LHCN-M2 (cell line): ENCODE data around the gene RNF130. TPM values are rescaled to one million over a fixed set of nuclear protein-coding genes. Genes with fewer than 3 reads are reported as not detected.
"Not testable (repeated sequence)": the region's sequence is repeated elsewhere in the genome, so short reads cannot be mapped to it uniquely, and the experiment has no call there.

Experiments used
- DNase-seq: peaks from one replicate; pipeline ENCODE4 v3.0.0-alpha.2; 2012; ENCODE audit warnings: low read depth
- total RNA-seq: library from RNA; depleted of rRNA; stranded (reverse); fragments of >200 nt; gene quantifications from 2 replicates; pipeline ENCODE4 v1.2.3, GENCODE V29; 2014

The RNF130 gene
- total RNA-seq, 1 experiment from 2014 or later, result 30.0 TPM

DNA sequence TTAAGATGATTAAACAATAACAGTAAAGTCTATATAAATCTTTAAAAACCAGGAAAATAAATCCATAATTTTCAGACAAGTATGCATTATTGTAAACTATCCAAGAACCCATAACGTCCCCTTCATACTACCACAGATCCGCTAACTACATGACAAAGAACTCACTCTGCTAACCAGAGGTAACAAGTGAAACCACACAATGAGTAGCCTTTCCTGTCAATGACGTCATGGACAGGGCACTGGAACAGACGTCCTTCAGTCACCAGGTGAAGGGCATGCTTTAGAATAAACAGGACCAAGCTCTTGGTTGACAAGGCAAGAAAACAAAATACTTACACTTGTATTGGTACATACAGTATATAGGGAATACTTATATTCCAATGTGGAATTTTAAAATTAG is 45.2 kb downstream of the RNF130 start:
- peak; percentile 59 for DNase-seq

DNA sequence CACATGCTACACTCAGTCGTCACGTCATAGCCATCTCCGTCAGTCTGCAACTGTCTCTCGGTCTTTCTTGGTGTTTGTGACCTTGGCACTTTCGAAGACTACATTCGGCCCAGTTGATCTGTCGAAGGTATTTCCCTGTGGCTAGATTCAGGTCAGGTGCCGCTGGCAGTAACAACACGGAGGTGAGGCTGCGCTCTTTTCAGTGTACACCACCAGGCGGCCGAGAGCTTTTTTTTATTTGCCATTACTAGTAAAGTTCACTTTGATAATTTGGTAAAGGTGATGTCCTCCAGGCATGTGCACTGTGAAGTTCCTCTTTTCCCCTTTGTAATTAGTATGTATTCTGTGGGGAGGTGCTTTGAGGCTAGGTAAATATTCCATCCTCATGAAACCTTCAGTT is 49.7 kb downstream of the RNF130 start:
- no peak for DNase-seq

DNA sequence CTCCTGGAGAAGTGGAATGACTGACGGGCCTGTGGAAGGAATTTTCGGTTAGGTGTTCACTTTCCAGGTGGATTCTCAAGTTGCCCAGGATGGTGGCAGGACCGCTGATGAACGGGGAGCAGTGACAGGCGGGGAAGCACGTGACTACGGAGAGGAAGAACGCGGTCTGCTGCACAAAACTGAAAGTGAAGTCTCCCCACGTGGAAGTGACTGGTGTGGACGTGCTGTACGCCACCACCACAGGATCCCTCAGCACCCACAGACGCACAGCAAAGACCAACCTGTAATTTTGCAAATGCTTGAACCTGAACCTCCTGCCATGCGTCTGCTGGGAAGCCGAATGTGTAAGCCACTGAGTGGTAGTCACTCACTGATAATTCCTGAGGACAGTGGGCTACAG is 51.4 kb downstream of the RNF130 start:
- DNase-seq, result no peak

DNA sequence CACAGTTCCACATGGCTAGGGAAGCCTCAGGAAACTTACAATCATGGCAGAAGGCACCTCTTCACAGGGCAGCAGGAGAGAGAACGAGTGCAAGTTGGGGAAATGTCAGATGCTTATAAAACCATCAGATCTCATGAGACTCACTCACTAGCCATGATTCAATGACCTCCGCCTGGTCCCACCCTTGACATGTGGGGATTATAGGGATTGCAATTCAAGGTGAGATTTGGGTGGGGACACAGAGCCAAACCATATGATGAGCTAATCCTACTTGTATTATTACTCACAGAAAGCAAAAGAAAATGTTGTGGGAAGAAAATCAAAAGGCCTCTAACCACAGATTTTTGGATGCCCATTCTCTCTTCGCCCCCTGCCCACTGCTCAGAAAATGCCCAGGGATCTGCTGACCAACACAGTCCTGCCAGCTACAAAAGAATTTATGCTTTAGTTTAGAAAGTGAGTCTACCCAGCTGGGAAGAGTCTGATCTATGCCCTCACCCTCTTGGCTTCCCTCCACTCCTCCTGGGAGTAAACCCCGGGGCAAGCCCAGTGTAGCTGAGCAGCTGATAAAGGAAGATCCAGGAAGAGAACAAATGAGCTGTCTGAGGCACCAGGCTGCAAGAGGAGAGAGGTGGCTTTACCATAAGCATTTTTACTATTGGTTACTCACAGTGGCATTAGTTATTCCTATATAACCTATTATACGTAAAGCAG is 53.1 kb downstream of the RNF130 start:
- no peak for DNase-seq

DNA sequence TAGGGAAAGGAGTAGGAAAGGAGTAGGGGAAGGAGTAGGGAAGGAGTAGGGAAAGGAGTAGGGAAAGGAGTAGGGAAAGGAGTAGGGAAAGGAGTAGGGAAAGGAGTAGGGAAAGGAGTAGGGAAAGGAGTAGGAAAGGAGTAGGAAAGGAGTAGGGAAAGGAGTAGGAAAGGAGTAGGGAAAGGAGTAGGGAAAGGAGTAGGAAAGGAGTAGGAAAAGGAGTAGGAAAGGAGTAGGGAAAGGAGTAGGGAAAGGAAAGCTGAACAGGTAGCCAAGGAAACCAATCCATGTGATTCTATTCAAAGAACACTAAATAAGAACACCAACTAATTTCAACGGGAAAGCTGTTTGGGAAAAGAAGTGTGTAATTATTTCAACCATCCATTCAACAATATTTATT is 56.0 kb downstream of the RNF130 start:
- not testable (repeated sequence) for DNase-seq

DNA sequence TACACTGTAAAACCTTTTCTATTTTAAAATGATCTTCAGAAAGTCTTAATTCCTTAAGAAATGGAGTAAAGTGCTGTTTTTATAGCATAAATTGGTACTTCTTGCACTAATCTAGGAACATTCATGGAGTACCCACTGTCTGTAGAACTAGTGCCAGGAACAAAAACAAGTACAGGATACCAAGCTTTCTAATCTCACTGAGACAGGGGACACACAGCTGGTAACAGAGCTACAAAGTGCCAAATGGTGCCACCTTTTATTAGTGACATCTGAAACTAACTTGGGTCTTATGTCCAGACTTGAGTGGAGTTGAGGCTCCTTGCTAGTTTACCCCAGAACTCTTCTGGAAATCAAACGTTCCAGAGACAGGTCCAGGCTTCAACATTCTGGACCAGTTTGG is 57.9 kb downstream of the RNF130 start:
- DNase-seq, result no peak

DNA sequence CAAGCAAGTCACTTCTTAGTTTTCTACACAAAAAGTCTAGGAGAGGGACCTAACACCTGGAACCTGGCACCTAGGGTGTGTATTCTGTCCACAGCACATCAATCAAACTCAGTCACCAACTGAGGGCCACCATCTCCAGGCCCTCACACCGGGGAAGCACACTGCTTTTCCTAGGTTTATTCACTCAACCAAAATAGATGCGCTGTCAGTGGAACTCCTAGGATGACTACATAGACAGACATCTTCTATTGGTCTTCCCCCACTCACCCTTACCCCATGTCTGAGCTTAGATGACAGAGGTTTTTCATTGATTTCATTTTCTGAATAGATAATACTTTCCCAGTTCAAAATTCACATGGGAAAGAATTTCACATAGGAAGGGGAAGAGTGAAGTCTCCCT is 59.2 kb downstream of the RNF130 start:
- DNase-seq, result no peak

DNA sequence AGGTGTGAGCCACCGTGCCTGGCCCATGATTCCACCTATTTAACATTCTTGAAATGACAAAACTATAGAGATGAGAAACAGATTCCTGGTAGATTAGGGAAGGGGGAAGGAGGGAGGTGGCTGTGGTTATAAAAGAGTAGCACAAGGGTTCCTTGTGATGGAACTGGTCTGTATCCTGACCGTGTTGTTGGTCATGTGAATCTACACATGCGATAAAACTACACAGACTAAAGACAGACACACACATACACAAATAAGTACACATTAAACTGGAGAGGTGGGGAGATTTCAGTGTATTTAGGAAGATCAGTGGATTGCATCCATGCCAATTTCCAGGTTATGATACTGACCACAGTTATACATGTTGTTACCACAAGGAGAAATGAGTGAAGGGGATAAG is 60.9 kb downstream of the RNF130 start:
- DNase-seq, result no peak

DNA sequence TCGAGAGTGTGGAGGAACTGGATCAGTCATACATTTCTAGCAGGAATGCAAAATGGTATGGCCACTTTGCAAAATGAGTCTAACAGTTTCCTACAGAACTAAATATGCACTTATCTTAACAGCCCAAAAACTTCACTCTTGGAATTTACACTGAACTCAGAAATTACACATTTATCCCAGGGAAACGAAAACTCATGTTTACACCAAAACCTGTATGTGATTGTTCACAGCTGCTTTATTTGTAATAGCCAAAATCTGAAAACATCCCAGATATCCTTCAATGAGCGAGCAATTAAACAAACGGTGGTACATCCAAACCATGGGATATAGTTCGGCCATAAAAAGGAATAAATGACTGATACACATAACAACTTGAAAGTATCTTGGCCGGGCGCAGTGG is 62.0 kb downstream of the RNF130 start:
- no peak for DNase-seq

DNA sequence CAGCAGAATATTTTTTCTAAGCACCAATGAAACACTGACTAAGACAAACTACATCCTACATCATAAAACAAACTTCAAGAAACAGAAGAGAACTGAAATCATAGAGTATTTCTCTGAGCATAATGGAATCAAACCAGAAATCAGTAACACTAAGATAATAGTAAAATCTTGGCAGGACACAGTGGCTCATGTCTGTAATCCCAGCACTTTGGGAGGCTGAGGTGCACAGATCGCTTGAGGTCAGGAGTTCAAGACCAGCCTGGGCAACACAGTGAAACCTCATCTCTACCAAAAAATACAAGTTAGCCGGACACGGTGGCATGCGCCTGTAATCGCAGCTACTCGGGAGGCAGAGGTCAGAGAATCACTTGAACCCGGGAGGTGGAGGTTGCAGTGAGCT is 63.1 kb downstream of the RNF130 start:
- DNase-seq, result no peak

DNA sequence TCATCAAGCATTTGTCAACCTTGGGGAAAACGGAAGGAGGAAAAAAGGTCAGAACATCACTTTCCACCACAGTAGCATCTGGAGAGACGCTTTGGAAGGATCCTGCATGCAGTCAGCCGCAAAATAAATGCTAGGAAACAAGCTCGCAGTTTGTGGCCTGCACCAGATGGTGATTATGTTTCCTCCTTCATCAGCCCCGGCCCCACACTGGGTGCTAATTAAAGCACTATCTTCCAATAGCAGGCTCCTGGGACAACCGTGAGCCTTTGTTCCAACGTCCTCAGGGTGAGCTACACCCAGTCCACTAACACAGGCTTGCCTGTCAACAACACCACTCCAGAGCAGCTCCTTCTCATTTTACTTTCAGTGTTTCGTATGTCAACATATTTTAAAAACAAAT is 64.0 kb downstream of the RNF130 start:
- no peak for DNase-seq

DNA sequence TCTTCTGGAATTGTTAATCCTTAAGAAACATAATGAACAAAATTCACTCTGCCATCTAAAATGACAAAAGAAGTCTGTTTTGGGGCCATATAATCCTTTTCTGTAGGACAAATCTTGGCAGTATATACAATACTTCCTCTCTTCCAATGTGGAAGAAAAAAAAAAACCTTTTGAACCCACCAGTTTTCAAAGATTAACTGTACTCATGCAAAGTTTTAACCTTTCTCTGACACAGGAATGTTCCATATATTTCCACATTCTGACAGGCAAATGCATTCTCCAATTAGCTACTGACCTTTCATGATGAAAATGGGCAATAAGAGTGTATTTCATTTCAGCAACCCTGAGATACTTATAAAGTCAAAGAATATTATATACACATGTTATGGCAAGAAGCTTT is 65.4 kb downstream of the RNF130 start:
- no peak for DNase-seq

DNA sequence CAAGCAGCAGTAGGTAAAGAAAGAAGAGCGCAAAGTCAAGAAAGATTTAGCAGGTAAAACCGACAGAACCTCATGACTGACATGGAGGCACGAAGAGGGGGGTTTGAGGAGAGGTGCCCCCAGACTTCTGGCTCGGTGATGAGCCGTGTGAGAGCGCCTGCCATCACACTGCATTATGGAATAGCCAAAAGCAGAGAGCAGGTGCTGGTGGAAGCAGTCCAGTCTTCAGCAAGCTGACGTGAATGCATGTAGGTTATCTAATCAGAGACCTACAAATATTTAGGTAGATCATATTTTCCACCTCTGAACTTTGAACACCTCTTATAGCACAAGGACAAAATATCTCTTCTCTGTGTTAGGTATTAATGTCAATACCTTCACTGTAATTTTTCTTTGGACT is 68.4 kb downstream of the RNF130 start:
- DNase-seq, result no peak

DNA sequence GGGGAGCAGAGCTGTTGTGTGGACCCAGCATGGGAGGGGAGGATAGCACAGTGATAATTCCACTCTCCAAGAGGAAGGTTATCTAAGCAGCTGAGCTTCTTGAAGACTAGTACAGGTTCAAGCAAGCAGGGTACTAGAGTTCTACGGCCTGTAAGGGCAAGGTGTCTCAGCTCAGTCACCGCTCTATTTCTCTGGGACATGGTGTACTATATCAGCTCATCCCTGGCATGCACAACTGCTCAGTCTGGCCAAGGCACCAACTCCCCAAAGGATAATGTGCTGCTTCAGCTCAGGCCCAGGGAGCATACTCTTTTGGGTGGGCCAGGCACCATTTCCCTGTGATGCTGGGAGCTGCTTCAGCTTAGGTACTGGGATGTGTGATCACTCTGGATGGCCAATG is 69.8 kb downstream of the RNF130 start:
- DNase-seq, result no peak

DNA sequence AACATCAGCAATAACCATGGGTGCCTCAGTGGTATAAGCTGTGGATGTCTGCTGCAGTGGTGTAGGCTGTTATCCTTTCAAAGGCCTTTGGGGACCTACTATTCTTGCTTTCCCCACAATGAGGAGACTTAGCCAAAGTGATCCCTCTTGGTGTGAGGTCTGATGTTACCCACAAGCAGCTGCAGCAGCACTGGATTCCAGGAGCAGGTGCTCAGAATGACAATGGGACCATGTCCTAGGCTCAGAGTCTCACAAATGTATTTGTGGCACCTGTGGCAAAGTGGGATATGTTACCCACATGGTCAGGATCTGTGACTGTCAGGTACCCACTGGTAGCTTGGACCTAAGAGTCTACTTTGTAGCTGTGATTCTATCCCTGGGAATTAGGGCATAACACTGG is 70.4 kb downstream of the RNF130 start:
- no peak for DNase-seq

DNA sequence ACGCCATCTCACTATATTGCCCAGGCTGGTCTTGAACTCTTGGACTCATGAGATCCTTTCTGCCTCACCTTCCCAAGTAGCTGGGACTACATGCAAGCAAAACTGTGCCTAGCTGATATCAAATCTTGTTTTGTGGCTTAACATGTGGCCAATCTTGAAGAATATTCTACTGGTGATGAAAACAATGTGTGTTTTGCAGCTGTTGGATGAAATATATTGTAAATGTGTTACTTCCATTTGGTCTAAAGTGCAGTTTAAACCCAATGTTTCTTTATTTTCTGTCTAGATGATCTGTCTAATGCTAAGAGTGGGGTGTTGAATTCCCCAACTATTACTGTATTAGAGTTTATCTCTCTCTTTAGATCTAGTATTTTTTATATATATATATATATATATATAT is 73.1 kb downstream of the RNF130 start:
- no peak for DNase-seq

DNA sequence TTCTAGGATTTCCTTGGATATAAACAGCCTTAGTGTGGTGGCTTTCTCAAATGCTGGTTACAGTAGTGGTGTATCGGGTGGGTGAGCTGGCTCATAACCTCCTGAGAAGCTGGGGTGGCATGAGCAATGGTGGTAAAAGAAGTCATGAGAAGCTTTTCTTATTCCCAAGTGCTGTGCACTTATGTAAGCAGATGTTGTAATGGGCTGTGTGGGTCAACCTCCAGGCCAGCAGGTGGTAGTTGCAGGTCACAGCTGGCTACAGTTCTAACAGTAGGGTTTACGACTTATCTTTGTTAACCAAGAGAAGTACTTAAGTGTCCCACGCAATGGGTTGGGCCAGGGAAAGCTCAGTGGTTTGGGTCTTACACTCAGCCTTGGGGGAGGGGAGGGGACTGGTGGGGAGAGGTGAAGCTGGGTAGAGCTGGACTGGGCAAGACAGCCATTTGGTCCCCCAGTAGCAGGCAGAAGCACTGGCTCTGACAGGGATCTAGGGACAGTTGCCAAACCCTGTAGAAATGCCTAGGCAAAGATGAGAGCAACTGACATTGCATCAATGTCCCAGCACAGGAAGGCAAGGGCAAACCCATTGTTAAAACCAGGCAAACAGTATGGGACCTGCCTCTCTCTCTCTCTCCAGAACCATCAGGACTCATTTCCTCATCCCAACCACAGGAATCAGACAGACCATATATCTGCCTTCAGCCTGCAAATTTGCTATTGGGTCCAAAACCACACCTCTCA is 76.8 kb downstream of the RNF130 start:
- DNase-seq, result no peak

DNA sequence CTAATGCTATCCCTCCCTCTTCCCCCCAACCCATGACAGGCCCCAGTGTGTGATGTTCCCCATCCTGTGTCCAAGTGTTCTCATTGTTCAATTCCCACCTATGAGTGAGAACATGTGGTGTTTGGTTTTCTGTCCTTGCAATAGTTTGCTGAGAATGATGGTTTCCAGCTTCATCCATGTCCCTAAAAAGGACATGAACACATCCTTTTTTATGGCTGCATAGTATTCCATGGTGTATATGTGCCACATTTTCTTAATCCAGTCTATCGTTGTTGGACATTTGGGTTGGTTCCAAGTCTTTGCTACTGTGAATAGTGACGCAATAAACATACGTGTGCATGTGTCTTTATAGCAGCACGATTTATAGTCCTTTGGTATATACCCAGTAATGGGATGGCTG is 78.7 kb downstream of the RNF130 start:
- not testable (repeated sequence) for DNase-seq

DNA sequence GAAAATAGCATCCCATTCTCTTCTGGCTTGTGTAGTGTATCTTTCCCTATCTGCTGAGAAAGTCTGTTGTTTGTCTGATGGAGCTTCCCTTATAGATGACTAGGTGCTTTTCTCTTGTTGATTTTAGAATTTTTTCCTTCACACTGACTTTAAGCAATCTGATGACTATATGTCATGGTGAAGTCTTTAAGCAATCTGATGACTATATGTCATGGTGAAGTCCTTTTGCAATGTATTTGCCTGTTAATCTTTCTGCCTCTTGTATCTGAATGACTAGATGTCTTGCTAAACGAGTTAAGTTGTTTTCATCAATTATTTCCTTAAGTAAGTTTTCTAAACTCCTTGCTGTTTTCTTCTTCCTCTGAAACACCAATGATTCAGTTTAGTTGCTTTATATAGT is 80.5 kb downstream of the RNF130 start:
- DNase-seq, result no peak

DNA sequence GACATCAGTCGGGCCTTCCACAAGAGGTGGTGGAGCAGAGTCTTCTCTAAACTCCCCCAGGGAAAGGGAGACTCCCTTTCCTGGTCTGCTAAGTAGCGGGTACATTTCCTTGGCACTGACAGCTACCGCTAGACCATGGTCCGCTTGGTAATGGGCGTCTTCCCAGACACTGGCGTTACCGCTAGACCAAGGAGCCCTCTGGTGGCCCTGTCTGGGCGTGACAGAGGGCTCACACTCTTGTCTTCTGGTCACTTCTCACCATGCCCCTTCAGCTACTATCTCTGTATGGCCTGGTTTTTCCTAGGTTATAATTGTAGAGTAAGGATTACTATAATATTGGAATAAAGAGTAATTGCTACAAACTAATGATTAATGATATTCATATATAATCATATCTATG is 81.0 kb downstream of the RNF130 start:
- DNase-seq, result not testable (repeated sequence)

DNA sequence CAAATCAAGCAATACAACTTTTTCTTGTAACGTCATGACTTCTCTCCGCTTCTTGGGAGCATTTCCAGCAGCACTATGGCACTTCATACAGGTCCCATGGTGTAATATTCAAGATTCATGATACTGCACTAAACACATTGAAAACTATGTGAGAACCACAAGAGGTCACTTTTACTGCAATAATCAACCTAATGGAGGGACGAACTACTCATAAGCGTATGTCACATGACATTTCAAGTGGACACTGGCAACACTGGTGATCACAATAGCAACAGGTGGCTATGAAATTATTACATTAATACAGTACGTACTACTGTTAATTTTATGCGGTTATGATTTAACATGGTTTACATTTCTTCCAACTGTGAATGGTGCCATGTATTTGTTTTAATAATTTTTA is 85.2 kb downstream of the RNF130 start:
- DNase-seq, result peak; percentile 25

DNA sequence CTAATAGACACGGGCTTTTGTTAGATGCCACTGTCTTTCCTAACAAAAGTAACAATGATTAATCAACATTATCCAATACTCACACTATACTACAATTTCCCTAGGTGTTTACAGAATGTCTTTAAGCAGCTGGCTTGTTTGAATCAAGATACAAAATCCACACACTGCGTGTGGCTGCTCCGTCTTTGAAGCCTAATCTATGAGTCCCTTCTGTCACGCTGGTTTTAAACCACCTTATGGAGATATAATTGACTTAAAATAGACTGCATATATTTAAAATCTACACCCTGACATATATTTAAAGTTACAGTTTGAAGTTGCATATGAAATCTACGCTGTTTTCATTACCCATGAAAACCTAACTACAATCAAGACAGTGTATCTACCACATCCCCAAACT is 89.9 kb downstream of the RNF130 start:
- DNase-seq, result no peak

DNA sequence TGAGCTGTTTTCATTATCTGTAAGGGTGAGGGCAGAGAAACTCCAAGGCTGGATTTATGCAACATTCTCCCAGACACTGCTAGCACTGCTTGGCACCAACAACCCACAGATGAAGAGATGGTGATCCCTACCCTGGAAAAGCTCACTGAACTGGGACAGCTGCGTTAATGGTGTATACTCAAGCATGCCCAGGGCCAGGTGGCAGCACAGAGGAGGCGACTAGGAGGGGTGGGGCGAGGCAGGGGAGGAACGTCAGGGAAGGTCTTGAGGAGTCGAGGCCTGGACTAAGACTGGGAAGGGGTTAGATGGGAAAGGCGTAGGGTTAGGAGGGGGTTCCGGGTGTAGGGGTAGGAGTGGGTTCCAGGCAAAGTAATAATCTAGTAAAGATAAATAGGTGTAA is 90.8 kb downstream of the RNF130 start:
- DNase-seq, result no peak

DNA sequence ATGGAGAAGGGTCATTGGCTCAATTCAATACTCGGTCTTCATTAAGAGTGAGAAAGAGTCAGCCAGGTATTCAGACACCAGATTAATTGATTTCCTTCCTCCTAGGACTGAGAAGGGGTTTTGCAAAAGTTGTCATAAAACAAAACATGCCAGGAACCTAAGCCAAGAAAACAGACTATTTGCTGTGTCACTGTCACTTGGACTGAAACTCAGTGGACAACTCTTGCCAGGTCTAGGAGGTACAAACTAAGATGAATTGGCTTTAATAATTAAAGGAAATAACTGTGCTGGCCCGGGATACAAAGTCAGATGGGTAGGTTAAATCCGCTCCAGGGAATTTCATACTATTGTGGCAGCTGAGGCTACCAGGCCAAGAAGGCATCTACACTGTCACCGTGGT is 92.8 kb downstream of the RNF130 start:
- no peak for DNase-seq
